Stomach (tissue), 4 donors: ENCODE measurements around the gene CLOCK.

Experiments
- POLR2A ChIP-seq, 4 donors: fragments of 450-650 bp; IDR thresholded peaks; one replicate each; pipeline ENCODE4 v1.6.1; 2016; ENCODE audit warnings: antibody characterized with exemption in 4 of 4, control low read depth in 2 of 4, mild to moderate bottlenecking in 1 of 4, moderate library complexity in 1 of 4
- TF ChIP-seq, protein P1 (sequence below), 7 experiments: fragments of 450-650 bp in 4 of 7; fragments of 200-600 bp in 3 of 7; sonication (generic) in 3 of 7; IDR thresholded peaks; one replicate each; pipeline ENCODE4 v1.5.1; 2016 to 2019; ENCODE audit warnings: antibody characterized with exemption in 7 of 7, control low read depth in 2 of 7, mild to moderate bottlenecking in 1 of 7

DNA sequence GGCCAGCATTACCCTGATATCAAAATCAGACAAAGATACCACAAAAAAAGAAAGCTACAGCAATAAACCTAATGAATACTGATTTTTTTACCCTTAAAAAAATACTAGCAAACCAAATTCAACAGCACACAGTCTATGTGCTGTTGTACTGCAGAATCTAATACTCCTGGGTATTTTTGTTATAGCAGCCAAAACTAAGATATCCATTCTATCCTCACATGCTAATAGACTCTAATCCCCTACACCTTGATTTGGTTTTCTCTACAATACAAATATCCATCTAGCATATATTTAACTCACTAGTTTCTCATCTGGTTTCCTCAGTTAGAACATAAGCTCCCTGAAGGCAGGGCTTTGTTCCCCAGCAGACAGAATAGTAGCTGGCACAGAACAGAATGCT is 12.4 kb downstream of the CLOCK start:
- TF ChIP-seq POLR2A (IDR thresholded peaks at IDR 0.05), result no peak
- TF ChIP-seq, protein P1, sequence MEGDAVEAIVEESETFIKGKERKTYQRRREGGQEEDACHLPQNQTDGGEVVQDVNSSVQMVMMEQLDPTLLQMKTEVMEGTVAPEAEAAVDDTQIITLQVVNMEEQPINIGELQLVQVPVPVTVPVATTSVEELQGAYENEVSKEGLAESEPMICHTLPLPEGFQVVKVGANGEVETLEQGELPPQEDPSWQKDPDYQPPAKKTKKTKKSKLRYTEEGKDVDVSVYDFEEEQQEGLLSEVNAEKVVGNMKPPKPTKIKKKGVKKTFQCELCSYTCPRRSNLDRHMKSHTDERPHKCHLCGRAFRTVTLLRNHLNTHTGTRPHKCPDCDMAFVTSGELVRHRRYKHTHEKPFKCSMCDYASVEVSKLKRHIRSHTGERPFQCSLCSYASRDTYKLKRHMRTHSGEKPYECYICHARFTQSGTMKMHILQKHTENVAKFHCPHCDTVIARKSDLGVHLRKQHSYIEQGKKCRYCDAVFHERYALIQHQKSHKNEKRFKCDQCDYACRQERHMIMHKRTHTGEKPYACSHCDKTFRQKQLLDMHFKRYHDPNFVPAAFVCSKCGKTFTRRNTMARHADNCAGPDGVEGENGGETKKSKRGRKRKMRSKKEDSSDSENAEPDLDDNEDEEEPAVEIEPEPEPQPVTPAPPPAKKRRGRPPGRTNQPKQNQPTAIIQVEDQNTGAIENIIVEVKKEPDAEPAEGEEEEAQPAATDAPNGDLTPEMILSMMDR (IDR thresholded peaks at IDR 0.05), result no peak
